ENCODE measurements around the gene CLDN1.

DNA sequence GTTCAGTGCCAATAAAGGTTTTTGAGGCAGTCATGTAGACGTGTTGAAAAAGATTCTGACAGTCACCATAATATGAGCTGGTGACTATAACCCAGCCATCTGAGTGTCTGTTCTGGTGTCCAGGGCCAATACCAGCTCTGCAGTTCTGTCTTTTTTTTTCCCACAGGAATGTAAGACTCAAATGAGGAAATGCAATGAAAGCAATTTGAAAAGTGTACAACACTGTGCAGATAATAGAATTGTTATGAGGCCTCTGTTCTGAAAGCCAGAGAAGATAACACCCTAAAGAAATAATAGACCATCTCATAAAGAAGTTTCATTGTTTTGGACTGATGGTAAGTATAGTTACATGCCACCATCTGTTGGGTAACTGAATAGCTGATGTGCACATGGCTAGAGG is 57.1 kb downstream of the CLDN1 start:
- TF ChIP-seq, protein P1, sequence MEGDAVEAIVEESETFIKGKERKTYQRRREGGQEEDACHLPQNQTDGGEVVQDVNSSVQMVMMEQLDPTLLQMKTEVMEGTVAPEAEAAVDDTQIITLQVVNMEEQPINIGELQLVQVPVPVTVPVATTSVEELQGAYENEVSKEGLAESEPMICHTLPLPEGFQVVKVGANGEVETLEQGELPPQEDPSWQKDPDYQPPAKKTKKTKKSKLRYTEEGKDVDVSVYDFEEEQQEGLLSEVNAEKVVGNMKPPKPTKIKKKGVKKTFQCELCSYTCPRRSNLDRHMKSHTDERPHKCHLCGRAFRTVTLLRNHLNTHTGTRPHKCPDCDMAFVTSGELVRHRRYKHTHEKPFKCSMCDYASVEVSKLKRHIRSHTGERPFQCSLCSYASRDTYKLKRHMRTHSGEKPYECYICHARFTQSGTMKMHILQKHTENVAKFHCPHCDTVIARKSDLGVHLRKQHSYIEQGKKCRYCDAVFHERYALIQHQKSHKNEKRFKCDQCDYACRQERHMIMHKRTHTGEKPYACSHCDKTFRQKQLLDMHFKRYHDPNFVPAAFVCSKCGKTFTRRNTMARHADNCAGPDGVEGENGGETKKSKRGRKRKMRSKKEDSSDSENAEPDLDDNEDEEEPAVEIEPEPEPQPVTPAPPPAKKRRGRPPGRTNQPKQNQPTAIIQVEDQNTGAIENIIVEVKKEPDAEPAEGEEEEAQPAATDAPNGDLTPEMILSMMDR (IDR thresholded peaks at IDR 0.05; ENCODE audit: borderline replicate concordance, extremely low read depth, low read length, poor library complexity, severe bottlenecking): no peak
- no peak for TF ChIP-seq EZH2 (IDR thresholded peaks at IDR 0.05; ENCODE audit: borderline replicate concordance, low read depth, low read length, severe bottlenecking)
